Stimulated activated CD4-positive, alpha-beta T cell treated with anti-CD3 and anti-CD28 coated beads, Interleukin-15, amount 100 ng/mL, for 1 hour (primary cell): ENCODE results near the gene FBXL17.

Experiments used
- DNase-seq, 2 donors: peaks; one replicate each; pipeline ENCODE4 v3.0.0-alpha.2; 2020; ENCODE audit warnings: low read depth in 1 of 2, low spot score in 1 of 2

Gene FBXL17

GRCh38 chr5:107821288-107821687, 560.6 kb downstream of the FBXL17 start:
- DNase-seq, result no peak

GRCh38 chr5:107820429-107820828, 561.5 kb downstream of the FBXL17 start:
- DNase-seq, result no peak

- no peak for DNase-seq
Observed at GRCh38 chr5:107817951-107818350, 563.9 kb downstream of the FBXL17 start.

GRCh38 chr5:107817436-107817835, 564.5 kb downstream of the FBXL17 start:
- no peak for DNase-seq

GRCh38 chr5:107815109-107815508, 566.8 kb downstream of the FBXL17 start:
- DNase-seq, result no peak

- no peak for DNase-seq
Observed at GRCh38 chr5:107814183-107814827, 567.6 kb downstream of the FBXL17 start.

- no peak for DNase-seq
Observed at GRCh38 chr5:107813559-107813958, 568.3 kb downstream of the FBXL17 start.

GRCh38 chr5:107812570-107813141, 569.2 kb downstream of the FBXL17 start:
- DNase-seq, result no peak

GRCh38 chr5:107809201-107810034, 572.5 kb downstream of the FBXL17 start:
- DNase-seq, result no peak
